HG03521 (cell line): Measurements from ENCODE around the gene EDNRB.
A peak's percentile ranks its signal among the peaks of the same experiment; 100 is the strongest.
"Not testable (repeated sequence)": the region's sequence is repeated elsewhere in the genome, so short reads cannot be mapped to it uniquely, and the experiment has no call there.

ENCODE experiments used
- ATAC-seq: cut with Tn5 transposase; IDR thresholded peaks from one replicate; pipeline ENCODE4 v1.9.1; 2021; ENCODE audit warnings: mild to moderate bottlenecking, moderate library complexity; ENCODE audit not compliant: unreplicated experiment

EDNRB gene

DNA sequence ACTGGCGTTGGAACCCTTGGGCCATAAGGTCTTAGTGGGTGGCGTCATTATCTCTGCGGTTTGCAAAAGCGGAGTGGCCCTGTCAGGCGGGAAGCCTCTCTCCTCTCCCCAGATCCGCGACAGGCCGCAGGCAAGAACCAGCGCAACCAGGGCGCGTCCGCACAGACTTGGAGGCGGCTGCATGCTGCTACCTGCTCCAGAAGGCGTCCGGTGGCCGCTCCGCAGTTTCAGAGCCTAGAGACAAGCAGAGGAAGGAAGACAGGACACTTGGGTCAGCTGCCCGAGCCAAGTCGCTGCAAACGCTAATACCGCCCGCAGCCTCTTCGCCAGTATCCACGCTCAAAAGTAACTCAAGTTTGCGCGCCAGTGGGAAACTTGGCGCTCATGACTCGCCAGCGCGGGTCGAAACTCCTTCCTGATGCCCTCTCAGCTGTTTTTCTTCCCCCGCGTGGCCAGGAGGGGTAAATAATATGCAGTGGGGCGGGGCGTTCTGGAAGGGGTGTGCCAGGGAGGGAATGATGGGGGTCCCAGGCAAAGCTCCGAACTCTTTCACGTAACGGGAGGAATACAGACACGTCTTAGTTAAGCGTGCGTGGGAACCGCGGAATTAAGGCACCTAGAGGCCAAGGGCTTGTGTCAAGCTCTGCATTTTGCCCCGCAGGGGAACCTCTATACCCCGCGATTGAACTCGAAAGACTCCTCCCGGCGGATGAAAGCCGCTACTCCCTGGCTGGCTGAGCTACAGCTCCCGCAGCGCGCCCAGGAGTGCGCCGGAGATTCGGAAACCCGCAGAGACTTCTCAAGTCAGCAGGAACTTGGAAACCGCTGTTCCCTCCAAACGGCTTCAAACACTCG is at the start of gene EDNRB:
EDNRB (minus strand) TSS at position 441 of the 855 bp plus-strand sequence; CDS start at position 183, 258 bp downstream.
- no peak for ATAC-seq

DNA sequence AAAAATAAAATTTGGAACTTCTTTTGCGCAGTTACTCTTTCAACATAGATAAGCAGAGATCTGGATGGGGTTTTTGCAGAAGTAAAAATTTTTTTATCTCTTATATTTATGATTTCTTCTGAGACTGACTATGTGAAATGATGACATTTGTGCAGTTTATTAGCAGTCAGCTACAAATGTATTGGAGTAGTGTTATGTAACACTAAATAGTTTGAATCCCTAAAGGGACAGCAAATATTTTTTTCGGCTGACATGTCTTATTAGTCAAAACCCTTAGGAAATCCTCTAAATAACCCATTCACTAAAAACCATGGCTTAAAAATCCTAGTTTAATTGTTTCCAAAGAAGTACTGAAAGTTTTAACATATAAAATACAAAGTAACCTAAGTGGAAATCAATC is 48.0 kb upstream of the EDNRB start:
- ATAC-seq: no peak

DNA sequence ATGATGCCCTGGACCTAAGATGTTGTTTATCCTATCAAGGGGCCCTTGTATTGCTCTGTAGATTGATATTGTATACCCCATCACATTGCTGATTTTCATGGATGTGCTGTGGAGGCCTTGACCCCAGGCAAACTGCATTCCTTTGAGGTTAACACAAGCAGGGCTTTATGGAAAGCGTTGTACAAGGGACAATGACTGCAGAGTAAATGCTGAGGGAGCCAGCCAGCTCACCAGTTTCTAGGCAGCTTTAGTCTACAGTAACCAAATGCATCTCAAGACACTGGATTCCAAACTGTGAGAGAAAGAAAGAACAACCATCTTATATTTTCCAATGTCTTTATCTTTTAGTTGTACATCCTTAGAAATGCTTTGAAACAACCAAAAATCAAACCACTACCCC is 34.1 kb upstream of the EDNRB start:
- no peak for ATAC-seq

DNA sequence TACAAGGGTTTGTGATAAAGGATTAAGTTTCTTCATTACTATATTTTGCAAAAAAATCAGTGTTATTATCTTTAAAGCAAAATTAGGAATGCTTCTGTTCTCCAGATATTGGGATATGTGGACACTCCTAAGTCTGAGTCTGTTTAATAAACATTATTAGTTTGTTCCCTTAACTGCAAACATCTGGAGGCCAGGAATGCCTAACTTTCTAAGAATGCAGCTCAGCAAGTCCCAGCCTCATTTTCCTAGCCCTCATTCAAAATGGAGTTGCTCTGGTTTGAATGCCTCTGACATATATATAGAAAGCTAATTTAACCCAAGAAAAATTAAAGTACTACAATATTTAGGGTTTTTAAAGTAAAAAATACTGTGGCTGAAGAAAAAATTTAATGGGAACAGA is 33.6 kb upstream of the EDNRB start:
- no peak for ATAC-seq

DNA sequence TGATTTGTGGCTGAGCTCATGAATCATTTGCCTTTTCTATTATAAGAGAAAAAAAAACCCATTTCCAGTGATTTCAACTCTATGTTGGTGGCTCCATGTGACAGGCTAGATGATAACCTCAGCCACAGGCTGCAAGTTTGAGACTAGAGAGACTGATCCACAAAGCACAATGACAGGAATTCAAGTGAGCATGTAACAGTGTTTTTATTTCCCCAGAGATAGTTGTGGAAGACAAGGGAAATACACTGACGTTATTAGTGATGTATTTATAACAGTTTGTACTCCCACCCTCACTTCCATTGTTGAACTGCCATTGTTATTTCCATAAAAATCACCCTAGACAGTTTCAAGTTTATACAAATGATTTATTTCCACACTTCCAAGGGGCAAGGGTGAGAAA is 27.9 kb upstream of the EDNRB start:
- no peak for ATAC-seq

DNA sequence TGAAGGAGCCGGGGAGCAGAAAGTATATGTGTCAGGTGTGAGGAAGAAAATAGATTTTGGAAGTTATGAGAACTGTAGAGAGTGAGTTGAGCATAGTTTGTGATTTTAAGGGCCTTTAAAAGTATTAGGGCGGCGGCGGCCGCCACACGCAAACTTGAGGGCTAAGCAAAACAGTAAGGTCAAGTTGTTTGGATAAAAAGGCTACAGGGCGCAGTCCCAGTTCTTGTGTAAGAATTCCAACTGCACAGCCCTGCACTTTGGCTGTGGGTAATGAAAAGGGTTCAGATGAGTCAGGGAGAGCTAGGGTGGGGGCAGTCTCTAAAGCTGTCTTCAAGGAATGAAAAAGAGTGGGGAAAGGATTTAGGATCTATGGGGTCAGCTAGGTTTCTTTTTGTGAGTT is 16.4 kb upstream of the EDNRB start:
- not testable (repeated sequence) for ATAC-seq

DNA sequence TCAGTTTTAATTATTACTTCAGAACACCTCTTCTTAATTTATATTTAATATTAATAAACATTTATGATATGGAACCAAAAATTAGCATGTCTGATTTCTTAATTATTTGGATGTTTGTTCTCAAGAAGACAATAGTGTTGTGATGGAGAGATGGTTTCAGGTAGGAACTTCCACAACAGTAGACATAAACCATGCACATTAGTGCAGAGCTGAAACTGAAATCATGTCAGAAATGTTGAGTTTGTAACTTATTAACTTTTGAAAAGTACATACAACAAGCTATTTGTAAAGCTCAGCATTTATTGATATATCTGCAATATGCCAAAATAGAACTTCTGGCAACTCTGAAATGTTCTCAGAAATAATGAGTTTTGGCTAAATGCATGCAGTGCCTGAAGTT is 11.8 kb upstream of the EDNRB start:
- peak; percentile 54 for ATAC-seq

DNA sequence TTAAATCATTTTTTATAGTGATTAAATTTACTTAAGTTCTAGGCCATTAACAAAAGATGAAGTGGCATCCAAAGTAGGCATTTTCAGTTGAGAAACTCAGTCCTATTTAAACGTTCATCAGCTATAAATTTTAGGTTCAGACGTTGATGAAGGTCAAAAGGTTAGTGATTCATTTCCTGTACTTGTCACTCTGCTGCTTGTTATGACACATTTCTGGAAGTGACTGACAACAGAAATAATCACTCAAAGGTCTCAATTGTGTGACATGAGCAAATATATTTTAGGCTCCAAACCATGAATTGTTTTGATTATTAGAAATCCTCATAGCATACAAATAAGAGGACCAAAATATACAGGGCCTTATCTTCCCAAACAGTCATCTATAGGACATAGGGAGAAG is 10.3 kb upstream of the EDNRB start:
- ATAC-seq: peak; percentile 67

DNA sequence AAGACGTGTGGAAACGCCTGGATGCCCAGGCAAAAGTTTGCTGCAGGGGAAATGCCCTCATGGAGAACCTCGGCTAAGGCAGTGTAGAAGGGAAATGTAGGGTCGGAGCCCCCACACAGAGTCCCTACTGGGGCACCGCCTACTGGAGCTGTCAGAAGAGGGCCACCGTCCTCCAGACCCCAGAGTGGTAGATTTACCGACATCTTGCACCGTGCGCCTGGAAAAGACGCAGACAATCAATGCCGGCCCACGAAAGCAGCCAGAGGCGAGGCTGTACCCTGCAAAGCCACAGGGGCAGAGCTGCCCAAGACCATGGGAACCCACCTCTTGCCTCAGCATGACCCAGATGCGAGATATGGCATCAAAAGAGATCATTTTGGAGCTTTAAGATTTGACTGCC is 7.0 kb upstream of the EDNRB start:
- no peak for ATAC-seq

DNA sequence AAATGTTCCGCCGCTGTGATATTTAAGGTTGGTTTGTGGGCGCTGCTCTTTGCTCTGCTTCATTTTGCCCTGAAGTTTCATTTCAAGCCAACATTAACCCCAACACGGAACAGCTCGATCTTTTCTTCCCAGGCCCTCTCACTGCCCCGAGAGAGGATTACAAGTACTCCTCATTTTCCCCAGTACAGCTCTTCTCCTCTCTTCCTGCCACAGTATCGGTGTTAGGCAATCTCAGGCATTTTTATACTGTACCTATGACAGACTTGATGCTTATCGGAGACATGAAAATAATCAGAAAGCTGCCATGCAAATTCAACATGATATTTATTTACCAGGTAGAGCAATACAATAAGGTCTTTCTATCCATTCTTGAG is 1.3 kb upstream of the EDNRB start:
- ATAC-seq: no peak

DNA sequence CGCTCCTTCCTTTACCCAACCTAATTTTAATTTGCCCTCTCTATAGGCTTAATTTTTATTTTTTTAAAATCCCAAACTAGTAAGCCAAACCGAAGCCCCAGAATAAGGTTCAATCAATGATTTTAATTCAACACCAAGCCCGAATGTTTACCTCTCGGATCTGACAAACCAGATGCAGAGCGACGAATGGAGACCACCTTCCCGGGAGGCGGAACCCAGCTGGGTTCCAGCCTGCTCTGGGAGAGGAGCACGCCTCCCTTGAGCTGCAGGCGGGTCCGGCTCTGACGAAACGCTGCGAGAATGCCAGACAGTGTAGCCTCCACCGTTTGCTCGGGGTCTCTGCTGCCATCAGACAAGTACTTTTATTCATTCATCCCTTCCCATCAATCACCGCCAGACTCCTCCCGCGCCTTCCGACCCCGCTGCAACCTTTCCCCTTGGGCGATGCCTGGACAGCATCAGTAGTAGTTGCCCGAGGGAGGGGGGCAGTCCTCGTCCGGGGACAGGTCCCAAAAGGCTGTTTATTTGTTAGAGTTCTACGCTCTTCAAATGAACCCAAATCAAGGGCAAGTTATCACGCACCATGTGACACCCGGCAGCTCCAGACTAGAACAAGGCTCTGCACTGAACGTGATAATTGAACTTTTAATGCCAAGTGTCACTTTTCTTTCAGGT is 752 bp upstream of the EDNRB start:
- ATAC-seq: no peak

DNA sequence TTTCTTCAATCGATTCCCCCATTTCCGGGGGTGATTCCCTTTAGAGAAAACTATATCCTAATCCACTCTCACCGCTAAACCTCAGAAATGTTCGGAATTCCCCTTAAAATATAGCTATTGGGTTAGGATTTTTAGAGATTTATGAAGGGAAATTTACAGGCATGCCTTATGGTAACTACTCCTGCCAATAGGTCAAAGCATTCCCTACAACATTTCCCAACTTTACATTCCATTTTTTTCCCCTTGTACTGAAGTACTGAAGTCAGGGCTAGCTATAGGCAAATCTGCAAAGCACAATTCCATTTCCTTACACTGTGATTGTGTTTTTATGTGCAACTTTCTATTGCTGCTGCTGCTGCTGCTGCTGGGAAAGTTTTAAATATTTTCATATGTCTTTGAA is 2.1 kb downstream of the EDNRB start:
- ATAC-seq: no peak

DNA sequence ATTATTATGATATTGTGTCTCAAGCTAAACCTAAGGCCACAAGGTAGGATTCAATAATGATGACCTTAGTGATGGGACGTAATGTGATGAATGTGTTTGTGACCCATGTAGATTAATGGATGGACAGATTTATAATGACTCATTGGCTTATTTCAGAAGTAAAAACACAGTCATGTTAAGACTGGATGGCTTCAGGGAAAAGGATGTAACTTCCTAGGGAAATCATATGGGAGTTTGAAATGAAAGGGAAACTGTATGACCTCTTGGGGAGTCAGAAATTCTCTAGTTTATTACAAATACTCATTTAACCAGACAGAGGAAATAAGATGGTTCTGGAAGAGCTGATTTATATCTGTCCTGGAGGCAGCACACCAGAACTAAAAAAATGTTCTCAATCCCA is 2.9 kb downstream of the EDNRB start:
- ATAC-seq: no peak

DNA sequence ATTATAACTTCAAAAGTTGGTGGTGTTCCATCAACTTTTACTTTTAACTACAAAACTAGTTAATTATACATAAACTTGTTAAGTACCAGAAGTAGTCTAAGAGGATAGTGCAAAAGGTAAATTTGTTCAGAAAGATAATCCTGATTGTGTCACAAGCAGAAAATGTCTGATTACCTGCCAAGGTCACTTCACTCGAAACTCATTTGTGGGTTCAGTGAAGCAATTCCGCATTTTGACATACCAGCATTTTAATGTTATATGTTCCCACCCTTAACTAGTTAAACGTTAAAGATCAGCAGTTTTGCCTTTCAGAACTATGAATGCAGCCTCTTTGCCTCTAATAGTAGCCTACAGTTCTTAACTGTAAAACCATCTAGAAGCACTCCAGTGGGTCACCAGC is 5.6 kb downstream of the EDNRB start:
- ATAC-seq: no peak

DNA sequence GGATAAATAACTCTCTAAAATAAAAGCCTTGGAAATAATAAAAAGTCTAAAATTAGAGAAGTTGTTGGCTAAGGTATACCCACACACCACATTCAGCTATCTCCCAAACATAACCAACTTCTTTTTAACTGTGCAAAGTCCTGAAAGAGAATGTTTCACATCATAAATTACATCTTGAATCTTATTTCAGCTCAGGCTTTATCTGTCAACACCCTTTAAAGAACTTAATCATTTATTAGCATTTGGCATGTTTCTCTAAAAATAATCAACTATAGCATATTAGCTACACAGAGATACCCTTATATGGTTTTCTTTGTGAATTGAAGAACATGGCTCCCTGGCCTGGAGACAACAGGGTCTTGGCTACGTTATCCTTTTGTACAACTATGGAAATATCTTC is 6.9 kb downstream of the EDNRB start:
- no peak for ATAC-seq

DNA sequence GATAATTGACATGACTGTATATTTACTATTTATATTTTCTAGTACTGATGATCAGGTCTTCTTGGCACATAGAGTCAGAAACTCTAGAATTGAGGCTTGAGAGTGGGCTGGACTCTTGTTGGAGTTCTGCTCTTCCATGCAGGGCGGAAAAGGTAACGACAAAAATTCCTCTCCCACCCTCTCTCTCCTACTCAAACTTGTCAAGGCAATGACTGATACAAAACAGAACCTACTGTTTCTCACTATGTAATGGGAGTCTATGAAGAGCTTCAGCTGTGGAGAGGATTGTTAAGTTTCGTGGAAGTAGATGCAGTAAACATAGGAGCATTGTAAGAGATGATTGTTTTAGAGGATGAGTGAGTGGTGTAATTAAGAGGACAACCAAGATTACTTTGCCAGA is 8.8 kb downstream of the EDNRB start:
- ATAC-seq: no peak

DNA sequence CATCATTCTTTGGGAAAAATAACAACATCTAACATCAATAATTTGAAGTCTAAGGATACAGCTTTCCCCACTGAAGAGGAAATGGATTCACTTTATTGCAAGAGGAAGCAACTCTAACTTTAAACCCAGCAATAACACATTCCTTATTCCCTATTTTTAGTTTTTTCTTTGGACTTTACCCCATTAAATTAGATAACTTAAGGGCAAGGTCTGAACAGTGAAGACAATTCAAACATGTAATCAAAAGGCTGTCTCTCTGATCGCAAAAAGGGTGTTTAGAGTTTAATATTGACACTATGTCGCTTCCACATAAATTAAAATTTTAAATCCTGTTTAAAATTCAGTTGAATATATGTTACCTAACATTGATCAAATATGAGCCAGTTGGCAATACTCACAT is 10.1 kb downstream of the EDNRB start:
- no peak for ATAC-seq

DNA sequence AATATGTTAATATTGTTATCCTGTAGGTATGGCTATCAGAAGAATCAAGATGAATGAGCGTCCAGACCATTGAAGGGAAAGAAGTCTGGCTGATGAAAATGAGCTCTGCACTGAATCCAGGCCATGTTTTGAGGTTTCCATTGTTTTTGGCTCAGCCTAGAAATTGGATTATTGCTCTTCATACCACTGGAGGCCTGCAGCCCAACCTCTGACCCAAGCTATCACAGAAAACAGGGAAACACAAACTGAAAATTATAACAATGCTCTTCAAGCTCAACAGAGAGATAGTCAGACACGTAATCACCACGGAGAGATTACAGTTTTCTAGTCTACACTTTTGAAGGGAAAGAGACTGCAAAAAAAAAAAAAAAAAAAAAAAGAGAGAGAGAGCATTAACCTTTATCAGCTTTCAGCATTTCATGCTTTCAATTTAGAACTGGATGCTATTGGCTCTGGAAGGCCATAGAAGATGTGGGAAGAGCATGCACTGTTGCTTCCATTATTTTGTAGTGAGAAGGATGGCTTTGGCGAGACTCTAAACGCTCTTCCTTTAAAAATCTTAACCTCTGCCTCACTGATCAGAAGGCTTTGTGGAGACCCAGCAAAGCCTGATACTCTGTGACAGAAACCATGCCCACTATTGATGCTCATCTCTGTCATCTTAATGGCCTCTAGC is 10.8 kb downstream of the EDNRB start:
- ATAC-seq: no peak

DNA sequence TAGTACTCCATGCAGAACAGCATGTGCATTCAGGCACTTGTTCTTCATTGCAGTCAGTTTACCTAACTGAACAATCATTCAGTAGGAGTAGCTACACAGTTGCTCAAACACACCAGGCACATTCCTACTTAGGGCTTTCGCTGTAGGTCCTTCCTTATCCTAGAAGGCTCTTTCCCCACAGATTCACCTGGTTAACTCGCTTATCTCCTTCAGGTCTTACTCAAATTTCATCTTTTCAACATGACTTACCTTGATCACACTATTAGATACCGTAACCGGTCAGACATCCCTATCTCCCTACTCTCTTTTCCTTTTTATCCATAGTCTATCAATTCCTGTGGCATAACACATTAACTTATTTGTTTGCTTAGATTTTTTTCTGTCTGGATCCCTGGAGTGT is 14.6 kb downstream of the EDNRB start:
- ATAC-seq: no peak

DNA sequence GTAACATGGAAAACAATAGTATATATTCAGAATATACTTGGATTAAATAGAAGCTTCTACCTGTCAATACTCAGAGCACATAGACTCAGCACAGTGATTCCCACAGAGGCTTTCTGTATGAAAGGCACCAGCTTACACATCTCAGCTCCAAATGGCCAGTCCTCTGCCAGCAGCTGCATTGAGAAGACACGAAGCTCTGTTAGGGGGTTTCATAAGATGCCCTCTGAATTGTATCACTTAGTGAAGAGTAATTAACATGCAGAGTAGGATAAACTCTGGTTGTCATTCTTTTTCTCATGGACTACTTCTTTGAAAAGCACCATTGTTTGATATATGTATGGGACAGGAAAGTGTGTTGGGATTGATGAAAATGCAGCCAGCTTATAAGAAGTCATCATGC is 15.2 kb downstream of the EDNRB start:
- no peak for ATAC-seq

DNA sequence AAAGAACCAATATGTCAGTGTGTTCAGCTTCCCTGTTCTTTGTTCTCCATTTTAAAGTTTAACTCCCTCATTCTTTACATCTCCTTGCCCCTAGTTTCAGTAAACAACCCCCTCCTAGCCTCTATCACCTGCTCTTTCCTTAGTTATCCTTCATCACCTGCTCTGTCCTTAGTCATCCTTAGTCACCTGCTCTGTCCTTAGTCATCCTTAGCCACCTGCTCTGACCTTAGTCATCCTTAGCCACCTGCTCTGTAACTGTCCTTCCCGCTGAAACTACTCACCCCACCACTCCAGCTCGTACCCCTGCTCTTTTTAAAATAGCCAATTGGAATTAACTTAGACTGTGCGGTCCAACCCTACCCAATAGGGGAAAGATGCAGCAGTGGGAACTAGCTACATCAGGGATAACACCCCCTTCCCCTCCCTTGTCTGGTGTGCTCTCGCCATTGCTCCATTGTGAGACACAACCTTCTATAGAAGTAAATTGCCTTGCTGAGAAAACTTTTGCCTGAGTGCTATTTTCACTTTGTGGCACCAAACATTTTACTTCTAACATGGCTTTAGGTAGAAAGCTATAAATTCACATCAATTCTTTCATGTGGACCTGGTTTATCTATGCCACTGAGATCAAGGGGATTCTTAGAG is 16.2 kb downstream of the EDNRB start:
- ATAC-seq: no peak

DNA sequence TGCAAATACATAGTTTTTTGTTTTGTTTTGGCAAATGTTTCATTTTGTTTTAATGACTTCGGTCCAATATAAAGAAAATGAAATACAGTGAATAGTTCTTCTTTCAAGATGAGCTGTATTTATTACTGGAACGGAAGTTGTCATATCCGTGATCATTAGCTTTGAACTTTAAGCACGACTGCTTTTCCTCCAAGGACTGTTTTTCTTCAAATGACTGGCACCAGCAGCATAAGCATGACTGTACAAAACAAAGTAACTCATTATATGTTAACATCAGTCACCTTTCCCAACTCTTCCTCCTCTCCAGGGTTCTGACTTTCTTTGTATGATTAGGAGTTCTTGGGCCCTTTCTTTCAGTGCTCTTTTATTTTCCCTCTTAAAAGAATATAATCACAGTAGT is 20.5 kb downstream of the EDNRB start:
- peak; percentile 87 for ATAC-seq
